CD4-positive, alpha-beta T cell treated with Interleukin-17A for 4 hours (primary cell): Measurements from ENCODE around the gene CCDC71L.

Experiments
- DNase-seq: peaks from one replicate; pipeline ENCODE4 v3.0.0-alpha.2; 2020; ENCODE audit warnings: mixed read lengths

Gene CCDC71L

GRCh38 chr7:106623315-106623660 is 37.7 kb downstream of the CCDC71L start:
- no peak for DNase-seq

DNA sequence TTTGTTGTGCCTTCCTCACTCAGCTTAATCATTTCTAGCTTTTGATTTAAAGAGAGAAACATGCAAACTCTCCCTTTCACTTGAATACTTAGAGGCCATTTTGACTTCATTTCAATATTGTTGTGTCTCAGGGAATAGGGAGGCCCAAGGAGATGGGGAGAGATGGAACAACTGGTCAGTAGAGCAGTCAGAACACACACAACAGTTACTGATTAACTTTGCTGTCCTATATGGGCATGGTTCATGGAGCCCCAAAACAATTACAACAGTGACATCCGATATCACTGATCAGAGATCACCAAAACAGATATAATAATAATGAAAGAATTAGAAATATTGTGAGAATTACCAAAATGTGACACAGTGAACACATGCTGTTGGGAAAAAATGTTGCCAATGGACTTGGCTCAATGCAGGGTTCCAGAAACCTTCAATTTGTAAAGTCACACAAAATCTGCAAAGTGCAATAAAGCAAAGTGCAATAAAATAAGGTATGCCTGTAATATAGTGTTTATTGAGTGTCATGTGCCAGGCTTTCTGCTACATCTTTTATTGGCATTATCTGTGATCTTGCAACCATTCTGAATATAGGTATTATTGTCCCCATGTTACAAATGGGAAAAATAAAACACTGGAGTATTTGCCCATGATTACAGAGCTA is 38.2 kb downstream of the CCDC71L start:
- no peak for DNase-seq

DNA sequence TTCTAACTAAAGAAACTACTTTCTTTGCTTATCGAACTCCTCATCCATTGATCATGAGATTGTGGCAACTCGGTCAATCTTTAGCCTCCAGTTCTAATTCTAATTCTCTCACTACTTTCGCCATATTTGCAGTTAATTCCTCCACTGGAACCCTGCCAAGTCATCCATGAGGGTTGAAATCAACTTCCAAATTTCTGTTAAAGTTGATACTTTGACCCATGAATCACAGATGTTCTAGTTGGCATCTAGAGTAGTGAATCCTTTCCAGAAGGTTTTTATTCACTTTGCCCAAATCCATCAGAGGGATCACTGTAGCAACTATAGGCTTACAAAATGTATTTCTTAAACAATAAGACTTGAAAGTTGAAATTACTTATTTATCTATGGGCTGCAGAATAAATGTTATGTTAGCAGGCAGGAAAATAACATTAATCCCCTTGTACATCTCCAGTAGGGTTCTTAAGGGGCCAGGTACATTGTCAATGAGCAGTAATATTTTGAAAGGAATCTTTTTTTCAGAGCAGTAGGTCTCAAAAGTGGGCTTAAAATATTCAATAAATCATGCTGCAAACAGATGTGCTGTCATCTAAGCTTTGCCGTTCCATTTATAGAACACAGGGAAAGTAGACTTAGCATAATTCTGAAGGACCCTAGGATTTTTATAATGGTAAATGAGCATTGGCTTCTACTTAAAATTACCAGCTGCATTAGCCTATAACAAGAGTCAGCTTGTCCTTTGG is 39.4 kb downstream of the CCDC71L start:
- no peak for DNase-seq

DNA sequence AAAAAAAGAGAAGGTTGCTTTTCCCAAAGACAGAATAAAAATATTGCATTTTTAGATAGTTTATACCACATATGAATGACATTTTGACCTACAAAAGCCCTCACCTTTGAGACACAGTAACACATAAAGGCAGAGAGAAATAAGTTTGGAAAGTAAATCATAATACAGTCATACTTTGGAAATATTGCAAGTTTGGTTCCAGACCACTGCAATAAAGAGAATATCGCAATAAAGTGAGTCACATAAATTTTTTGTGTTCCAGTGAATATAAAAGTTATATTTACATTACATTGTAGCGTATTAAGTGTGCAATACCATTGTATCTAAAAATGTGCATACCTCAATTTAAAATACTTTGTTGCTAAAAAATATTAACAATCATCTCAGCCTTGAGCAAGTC is 40.3 kb downstream of the CCDC71L start:
- DNase-seq: no peak

DNA sequence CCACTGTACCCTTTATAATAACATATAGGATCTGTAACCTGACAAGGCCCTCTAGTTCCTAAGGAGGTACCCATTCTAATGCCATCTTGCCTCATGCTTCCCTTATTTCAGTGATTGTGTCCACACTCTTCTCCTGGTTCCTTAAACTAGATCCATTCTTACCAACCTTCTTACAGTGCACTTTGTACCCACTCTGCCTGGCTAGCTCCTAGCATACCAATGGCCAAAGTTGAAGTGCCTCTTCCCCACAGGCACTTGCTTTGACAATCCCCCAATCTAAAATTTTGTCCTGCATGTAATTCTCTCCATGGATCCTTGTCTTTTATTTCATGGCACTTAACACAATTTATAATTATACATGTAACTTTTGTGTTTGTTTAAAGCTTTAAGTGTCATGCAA is 40.9 kb downstream of the CCDC71L start:
- no peak for DNase-seq

DNA sequence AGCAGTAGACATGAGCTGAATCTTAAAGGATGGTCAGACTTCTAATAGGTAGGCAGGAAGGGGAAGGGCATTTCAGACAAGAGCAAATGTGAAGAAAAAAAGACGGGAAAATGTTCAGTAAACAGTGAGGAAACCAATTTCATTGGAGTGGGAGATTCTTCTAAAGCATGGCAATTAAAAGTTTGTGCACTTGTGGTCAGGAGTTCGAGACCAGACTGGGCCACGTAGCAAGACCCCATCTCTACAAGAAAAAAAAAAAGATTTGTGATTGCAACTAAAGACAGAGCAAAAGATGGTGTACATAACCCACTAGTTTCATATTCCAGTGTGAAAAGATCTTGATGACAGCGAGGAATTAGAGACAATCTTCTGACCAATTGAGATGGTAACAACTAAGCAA is 41.7 kb downstream of the CCDC71L start:
- no peak for DNase-seq

GRCh38 chr7:106618480-106618879 is 42.5 kb downstream of the CCDC71L start:
- no peak for DNase-seq

GRCh38 chr7:106617860-106618259 is 43.1 kb downstream of the CCDC71L start:
- DNase-seq: no peak

DNA sequence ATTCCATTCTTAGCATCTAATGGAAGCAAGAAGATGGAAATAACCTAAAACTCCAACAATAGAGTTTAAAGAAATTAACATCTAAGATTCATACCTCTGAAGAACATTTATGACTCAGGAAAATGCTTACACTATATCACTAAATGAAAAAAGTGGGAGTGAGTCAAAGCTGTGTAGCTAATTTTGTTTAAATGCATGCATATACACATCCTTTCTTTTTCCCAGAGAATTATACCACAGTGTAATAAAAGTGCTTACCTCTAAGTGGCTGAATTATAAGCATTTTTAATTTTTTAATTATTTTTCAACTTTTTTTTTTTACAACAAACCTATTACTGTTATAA is 44.3 kb downstream of the CCDC71L start:
- no peak for DNase-seq

GRCh38 chr7:106615808-106616707 is 44.9 kb downstream of the CCDC71L start:
- no peak for DNase-seq

DNA sequence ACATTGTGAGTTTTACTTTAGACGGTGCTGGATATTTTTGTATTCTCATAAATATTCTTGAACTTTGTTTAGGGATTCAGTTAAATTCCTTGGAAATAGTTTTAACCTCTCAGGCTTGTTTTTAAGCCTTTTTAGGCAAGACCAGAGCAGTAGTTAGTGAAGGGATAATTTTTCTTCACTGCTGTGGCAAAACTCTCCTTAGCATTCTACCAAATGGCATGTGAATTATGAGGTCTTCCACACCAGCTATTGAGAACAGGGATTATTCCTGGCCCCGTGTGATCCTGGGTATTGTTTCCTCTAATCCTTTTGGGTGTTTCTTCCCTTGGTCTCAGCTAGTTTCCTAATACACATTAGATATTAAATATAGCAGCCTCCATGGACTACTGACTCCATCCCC is 46.2 kb downstream of the CCDC71L start:
- no peak for DNase-seq

DNA sequence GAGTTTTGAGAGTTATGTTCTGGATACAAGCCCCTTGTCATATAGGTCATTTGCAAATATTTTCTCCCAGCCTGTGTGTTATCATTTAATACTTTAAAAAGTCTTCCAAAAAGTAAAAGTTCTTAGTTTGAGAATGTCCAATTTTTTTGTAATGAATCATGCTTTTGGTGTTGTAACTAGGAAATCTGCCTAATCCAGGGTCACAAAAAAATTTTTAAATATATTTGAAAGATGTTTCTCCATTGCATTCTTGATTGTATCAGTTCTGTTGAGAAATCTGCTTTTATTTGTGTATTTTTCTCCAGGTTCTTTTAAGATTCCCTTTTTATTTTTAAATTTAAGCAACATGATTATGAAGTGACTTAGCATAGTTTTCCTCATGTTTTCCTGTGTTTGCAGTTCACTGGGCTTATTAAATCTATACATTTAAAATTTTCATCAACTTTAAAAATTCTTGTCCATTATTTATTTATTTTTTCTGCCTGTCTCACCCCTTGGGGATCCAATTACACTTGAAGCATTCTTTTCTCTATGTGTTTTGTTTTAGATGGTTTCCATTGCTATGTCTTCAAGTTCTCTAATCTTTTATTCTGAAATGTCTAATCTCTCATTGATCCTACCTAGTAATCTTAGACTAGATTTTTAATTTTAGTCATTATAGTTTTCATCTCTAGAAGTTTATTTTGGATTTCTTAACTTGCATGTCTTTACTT is 47.0 kb downstream of the CCDC71L start:
- no peak for DNase-seq

- no peak for DNase-seq
Observed at GRCh38 chr7:106613279-106613678, 47.7 kb downstream of the CCDC71L start.

- DNase-seq: no peak
Observed at GRCh38 chr7:106612432-106612831, 48.5 kb downstream of the CCDC71L start.

DNA sequence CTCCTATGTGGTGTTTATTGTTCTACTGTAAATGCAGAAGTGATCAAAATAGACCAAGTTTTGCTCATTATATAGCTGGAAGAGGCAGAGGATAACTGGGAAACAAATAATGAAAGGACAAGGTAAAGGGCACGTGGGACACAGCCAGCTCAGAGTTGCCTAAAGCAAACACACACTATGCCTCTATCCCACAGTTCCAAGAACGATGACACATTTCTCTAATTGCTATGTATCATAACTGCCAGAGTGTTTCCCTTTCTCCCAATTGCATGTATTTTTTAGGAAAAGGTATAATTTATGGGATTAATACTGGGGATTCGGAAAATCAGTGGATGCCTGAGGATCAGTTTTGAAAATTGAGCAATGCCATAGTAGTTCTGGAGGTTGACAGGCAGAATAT is 49.0 kb downstream of the CCDC71L start:
- no peak for DNase-seq

DNA sequence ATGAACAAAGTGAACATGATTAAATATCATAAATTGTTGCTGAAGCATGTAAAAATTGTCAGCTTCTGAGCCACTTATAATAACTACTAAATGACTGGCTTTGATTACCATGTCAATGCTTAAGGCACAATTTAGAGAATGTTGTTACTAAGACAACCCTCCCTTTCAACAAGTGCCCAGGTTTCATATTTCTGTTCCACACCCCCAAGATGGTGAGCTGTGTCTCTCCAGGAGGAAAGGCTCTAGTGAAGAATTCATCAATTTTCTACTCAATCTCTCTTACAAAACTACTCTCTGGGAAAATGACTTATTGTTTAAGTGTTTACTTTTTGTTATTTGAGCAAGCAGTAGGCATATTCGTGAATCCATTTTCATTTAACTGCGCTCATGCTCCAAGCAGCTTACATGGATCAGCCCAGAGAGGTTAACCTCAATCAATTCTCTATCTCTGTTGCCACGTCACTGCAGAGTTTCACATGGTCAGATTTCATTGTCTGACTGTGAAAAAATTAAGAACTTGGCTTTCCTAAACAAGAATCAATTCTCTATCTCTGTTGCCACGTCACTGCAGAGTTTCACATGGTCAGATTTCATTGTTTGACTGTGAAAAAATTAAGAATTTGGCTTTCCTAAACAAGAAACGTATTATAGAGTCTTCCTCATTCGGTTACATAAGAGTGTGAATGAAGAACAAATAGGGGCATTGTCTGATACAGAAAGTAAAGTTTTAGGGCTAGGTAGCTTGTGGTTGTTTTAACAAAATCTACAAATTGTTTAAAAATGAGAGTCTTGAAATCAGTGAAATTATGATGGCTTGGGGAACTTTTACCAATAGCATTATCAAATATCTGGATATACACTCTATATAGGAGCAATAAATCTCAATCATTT is 49.7 kb downstream of the CCDC71L start:
- DNase-seq: no peak

DNA sequence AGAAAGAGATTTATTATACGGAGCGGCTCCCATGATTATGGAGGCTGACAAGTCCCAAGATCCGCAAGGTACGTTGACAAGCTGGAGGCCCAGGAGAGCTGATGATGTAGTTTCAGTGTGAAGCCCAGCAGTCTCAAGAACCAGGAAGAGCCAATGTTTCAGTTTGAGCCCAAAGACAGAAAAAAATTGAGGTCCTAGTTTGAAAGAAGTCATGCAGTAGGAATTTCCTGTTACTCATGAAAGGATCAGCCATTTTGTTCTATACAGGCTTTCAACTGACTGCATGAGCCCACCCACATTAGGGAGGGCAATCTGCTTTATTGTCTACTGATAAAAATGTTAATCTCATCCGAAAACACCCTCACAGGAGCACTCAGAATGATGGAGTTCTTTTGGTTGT is 51.5 kb downstream of the CCDC71L start:
- DNase-seq: no peak

DNA sequence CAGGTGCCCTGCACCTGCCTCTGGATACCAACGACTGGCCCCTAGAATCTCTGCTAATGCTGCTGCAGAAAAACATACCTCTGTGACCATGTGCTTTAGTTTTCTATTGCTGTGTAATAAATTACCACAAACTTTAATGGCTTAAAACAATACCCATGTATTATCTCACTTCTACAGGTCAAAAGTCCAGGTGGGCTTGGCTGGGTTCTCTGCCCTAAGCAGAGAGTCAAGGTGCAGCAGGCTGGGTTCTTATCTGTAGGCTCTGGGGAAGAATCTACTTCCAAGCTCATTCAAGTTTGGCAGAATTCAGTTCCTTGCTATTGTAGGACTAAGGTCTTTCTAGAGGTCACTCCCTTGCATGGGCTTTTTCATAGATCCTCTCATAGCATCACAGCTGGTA is 52.3 kb downstream of the CCDC71L start:
- DNase-seq: no peak
